ENCODE measurements around the gene RAP1GAP. TPM values are rescaled to one million over a fixed set of nuclear protein-coding genes. Genes with fewer than 3 reads are reported as not detected.

The RAP1GAP gene
- total RNA-seq, 1 experiment from 2014 or later: 7.2 TPM

DNA sequence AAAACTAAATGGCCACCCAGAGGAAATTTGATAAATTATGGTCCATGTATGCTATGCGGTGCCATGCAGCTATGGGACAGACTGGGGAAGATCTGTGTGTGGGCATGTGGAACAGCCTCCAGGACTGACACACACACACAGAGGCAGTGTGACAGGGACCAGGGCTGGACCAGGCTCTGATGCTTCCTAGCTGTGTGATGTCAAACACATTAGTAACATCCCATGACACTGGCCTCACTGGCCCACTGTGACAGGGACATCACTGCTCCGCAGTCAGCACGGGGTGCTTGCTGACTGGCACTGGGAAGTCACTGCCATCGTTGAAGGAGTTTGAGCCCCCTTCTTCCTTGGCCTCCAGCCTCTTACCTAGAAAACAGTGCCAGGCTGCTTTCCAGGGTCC, 13.9 kb downstream of the RAP1GAP start:
- ChIA-PET CTCF (no interaction called here), POLR2A (no interaction called here)
- DNase-seq: no peak
- intact Hi-C loops (cut with micrococcal nuclease; ENCODE audit: unreplicated experiment): loop anchor here (10.0 kb wide), 1 partner anchor 120 kb away; no protein-coding TSS in a partner anchor
- Histone ChIP-seq H3K27me3 (replicated peaks; ENCODE audit: control insufficient read depth, insufficient read depth, low read length) (no peaks in the 10 kb centered on the region), H3K36me3 (ENCODE audit: control insufficient read depth, insufficient read depth, low read length) (no peaks in the 10 kb centered on the region), H3K9me3 (no peaks in the 10 kb centered on the region), H3K4me1 (peaks cover 7% of the 10 kb centered on the region; the same call in 1 of the 2 replicates), H3K4me3 (ENCODE audit: low read depth, low read length) (no peak overlapping the region)
- no TSS peak for BruUV-seq (replicated peaks)
- Mint-ChIP-seq H3K36me3 (ENCODE audit: insufficient read depth, unreplicated experiment) (peaks cover 12% of the 10 kb centered on the region), H3K27ac (ENCODE audit: unreplicated experiment) (no peak overlapping the region), H3K9me3 (ENCODE audit: unreplicated experiment) (no peaks in the 10 kb centered on the region), H3K4me3 (ENCODE audit: unreplicated experiment) (no peak overlapping the region), H3K27me3 (ENCODE audit: insufficient read depth, unreplicated experiment) (no peaks in the 10 kb centered on the region), H3K4me1 (ENCODE audit: low read depth, unreplicated experiment) (peaks cover 10% of the 10 kb centered on the region)
- TF ChIP-seq, protein P1, sequence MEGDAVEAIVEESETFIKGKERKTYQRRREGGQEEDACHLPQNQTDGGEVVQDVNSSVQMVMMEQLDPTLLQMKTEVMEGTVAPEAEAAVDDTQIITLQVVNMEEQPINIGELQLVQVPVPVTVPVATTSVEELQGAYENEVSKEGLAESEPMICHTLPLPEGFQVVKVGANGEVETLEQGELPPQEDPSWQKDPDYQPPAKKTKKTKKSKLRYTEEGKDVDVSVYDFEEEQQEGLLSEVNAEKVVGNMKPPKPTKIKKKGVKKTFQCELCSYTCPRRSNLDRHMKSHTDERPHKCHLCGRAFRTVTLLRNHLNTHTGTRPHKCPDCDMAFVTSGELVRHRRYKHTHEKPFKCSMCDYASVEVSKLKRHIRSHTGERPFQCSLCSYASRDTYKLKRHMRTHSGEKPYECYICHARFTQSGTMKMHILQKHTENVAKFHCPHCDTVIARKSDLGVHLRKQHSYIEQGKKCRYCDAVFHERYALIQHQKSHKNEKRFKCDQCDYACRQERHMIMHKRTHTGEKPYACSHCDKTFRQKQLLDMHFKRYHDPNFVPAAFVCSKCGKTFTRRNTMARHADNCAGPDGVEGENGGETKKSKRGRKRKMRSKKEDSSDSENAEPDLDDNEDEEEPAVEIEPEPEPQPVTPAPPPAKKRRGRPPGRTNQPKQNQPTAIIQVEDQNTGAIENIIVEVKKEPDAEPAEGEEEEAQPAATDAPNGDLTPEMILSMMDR (IDR thresholded peaks at IDR 0.05; ENCODE audit: insufficient read depth in 1 of 2, low read depth in 1 of 2, low read length in 1 of 2, severe bottlenecking in 1 of 2, unreplicated experiment in 1 of 2): no peak

DNA sequence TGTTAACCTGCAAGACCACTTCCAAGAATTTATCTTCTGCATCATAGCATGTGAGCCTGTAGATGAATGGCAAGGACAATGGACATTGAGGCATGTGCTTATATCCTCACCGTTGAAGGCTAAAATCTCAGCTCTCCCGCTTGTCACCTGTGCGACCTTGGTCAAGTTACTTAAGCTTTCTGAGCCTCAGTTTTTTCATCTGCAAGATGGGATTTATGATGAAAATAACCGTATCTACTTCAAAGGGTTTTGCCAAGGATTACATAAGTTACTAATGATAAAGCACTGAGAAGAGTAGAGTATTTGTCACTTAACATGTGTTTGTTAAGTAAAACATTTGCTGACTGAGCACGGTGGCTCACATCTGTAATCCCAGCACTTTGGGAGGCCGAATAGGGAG, 14.9 kb downstream of the RAP1GAP start:
- Mint-ChIP-seq H3K4me3 (ENCODE audit: unreplicated experiment) (no peak overlapping the region), H3K36me3 (ENCODE audit: insufficient read depth, unreplicated experiment) (peaks cover 5% of the 10 kb centered on the region), H3K27ac (ENCODE audit: unreplicated experiment) (no peak overlapping the region), H3K27me3 (ENCODE audit: insufficient read depth, unreplicated experiment) (no peaks in the 10 kb centered on the region), H3K9me3 (ENCODE audit: unreplicated experiment) (no peaks in the 10 kb centered on the region), H3K4me1 (ENCODE audit: low read depth, unreplicated experiment) (peaks cover 10% of the 10 kb centered on the region)
- CTCF ChIA-PET: no interaction called here
- no TSS peak for BruUV-seq (replicated peaks)
- DNase-seq: no peak
- no peaks in the 10 kb centered on the region; the same call in 1 of the 2 replicates for H3K27me3 ChIP-seq (replicated peaks; ENCODE audit: control insufficient read depth, insufficient read depth, low read length)
- TF ChIP-seq, protein P1 (IDR thresholded peaks at IDR 0.05; ENCODE audit: insufficient read depth in 1 of 2, low read depth in 1 of 2, low read length in 1 of 2, severe bottlenecking in 1 of 2, unreplicated experiment in 1 of 2): no peak
- POLR2A ChIA-PET: interaction anchor here (0.6 kb wide), 1 partner anchor 151 kb away, joined by 5 read pairs; no protein-coding TSS in a partner anchor
- no peak overlapping the region for H3K4me3 ChIP-seq (ENCODE audit: low read depth, low read length)
- intact Hi-C loops (cut with micrococcal nuclease; ENCODE audit: unreplicated experiment): loop anchor here (10.0 kb wide), 1 partner anchor 119 kb away; no protein-coding TSS in a partner anchor
- no peaks in the 10 kb centered on the region for H3K9me3 ChIP-seq
- H3K4me1 ChIP-seq: peaks cover 7% of the 10 kb centered on the region; the same call in 1 of the 2 replicates
- H3K36me3 ChIP-seq (ENCODE audit: control insufficient read depth, insufficient read depth, low read length): no peaks in the 10 kb centered on the region

DNA sequence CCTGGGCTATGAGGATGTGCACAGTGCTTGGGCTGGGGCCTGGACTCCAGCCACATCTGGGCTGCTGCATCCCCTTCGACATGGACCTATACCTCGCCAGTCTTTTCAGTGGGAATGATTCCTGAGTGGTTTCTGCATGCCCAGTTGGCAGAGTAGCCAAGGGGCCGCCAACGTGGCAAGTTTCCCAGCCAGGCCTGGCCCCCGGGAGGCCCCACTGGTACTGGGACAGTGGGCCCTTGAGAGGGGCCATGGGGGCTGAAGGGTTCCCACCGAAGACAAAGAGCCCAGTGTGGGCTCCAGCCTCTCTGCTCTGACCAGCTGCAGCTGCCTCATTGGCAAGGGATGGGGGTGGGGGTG, 15.4 kb downstream of the RAP1GAP start:
- no peaks in the 10 kb centered on the region for H3K36me3 Mint-ChIP-seq (ENCODE audit: insufficient read depth, unreplicated experiment)
- CTCF ChIA-PET: no interaction called here
- H3K4me1 ChIP-seq: peaks cover 7% of the 10 kb centered on the region; the same call in 1 of the 2 replicates
- no peak overlapping the region for H3K27ac Mint-ChIP-seq (ENCODE audit: unreplicated experiment)
- no TSS peak for BruUV-seq (replicated peaks)
- H3K27me3 ChIP-seq (replicated peaks; ENCODE audit: control insufficient read depth, insufficient read depth, low read length): no peaks in the 10 kb centered on the region; the same call in 1 of the 2 replicates
- no peaks in the 10 kb centered on the region for H3K36me3 ChIP-seq (ENCODE audit: control insufficient read depth, insufficient read depth, low read length)
- H3K27me3 Mint-ChIP-seq (ENCODE audit: insufficient read depth, unreplicated experiment): no peaks in the 10 kb centered on the region
- no peaks in the 10 kb centered on the region for H3K9me3 Mint-ChIP-seq (ENCODE audit: unreplicated experiment)
- intact Hi-C loops (cut with micrococcal nuclease; ENCODE audit: unreplicated experiment): loop anchor here (10.0 kb wide), 1 partner anchor 119 kb away; no protein-coding TSS in a partner anchor
- H3K4me1 Mint-ChIP-seq (ENCODE audit: low read depth, unreplicated experiment): peaks cover 10% of the 10 kb centered on the region
- H3K9me3 ChIP-seq: no peaks in the 10 kb centered on the region
- POLR2A ChIA-PET: interaction anchor here (0.6 kb wide), 1 partner anchor 150 kb away, joined by 5 read pairs; no protein-coding TSS in a partner anchor
- TF ChIP-seq, protein P1 (IDR thresholded peaks at IDR 0.05; ENCODE audit: insufficient read depth in 1 of 2, low read depth in 1 of 2, low read length in 1 of 2, severe bottlenecking in 1 of 2, unreplicated experiment in 1 of 2): no peak
- no peak for DNase-seq
- no peak overlapping the region for H3K4me3 ChIP-seq (ENCODE audit: low read depth, low read length)
- no peak overlapping the region for H3K4me3 Mint-ChIP-seq (ENCODE audit: unreplicated experiment)
